MV-4-11 (cell line): ENCODE measurements around the gene ZBTB48.

Experiments used
- DNase-seq: peaks from one replicate; lab custom pipeline; 2025; lab: John Stamatoyannopoulos, UW

Gene ZBTB48

DNA sequence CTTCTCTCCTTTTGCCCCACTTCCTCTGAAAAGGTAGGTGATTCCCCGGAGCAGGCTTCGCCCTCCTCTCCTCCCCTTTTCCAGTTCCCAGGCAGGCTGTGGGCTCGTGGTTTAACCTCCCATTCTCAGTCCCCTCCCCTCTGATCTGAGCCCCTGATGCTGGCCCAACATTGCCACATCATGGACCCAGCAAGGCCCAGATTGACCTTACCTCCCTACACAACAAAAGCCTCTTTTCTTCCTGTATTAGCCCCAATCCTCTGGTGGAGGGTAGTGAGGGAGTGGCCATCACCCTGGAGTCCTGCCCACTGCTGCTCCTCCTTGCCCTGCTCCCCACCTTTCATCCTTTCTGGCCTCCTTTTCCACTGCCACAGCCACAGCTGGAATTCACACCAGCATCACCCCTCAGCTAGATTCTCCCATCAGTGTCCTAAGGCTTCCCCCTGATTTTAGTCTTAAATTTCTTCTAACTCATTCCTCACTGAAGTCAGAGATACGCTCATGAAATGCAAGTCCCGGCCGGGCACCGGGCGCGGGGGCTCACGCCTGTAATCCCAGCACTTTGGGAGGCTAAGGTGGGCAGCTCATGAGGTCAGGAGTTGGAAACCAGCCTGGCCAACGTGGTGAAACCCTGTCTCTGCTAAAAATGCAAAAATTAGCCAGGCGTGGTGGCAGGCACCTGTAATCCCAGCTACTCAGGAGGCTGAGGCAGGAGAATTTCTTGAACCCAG lies 7.0 kb upstream of the ZBTB48 start:
- DNase-seq: no peak

DNA sequence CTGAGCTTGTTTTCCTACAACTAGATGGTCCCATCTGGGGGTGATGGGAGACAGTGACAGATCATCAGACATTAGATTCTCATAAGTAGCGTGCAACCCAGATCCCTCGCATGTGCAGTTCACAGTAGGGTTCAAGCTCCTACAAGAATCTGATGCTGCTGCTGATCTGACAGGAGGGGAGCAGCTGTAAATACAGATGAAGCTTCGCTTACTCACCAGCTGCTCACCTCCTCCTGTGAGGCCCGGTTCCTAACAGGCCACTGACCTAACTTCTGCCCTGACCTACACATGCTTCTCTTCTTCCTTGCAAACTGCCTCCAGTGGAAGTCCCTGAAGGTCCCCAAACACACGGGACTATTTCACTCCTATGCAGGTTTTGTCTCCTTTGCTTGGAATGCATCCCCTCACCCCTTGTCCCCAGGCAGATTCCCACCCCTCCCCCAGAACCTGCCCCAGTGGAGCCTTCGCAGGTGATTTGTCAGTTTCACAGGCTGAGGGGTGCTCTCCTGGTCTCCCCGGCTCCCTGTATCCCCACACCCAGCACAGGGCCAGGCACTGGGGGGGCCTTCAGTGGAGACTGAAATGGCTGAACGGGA lies 5.7 kb upstream of the ZBTB48 start:
- DNase-seq: no peak

DNA sequence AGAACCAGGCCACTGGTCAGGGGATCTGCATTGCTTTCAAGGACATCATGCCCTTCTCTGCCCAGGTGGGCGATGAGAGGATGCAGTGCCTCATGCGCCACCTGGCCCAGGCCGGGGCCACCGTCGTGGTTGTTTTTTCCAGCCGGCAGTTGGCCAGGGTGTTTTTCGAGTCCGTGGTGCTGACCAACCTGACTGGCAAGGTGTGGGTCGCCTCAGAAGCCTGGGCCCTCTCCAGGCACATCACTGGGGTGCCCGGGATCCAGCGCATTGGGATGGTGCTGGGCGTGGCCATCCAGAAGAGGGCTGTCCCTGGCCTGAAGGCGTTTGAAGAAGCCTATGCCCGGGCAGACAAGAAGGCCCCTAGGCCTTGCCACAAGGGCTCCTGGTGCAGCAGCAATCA lies 5.0 kb upstream of the ZBTB48 start:
- no peak for DNase-seq

DNA sequence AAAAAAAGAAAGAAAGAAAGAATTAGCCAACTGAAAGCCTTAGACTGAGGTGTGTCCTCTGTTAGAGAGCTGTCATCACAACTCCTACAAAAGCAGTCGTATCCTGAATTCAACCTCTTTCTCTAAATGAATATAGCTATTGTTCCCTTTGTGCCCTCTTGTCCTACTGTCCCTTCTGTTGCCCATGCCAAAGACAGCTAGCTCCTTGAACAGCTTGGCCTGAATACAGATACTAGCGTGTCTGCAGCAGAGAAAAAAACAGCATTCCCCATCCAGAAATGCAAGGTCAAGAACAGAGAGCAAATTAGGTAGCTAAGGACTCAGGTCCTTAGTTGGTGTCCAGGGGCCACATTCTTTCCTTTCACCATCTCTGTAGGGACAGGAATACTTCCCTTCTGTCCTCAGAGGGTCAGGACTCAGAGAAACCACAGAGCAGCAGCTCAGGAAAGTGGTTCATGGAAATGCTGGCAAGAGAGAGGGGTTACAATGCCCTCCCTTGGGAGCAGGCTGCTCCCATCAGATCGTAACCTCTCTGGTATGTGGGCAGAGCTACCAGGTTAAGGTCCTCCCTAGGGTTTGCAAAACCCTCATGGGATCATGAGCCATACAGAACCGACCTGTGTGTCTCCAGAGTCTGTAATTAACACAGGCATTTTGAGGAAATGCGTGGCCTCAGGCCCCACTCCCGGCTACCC lies 1.8 kb upstream of the ZBTB48 start:
- no peak for DNase-seq

DNA sequence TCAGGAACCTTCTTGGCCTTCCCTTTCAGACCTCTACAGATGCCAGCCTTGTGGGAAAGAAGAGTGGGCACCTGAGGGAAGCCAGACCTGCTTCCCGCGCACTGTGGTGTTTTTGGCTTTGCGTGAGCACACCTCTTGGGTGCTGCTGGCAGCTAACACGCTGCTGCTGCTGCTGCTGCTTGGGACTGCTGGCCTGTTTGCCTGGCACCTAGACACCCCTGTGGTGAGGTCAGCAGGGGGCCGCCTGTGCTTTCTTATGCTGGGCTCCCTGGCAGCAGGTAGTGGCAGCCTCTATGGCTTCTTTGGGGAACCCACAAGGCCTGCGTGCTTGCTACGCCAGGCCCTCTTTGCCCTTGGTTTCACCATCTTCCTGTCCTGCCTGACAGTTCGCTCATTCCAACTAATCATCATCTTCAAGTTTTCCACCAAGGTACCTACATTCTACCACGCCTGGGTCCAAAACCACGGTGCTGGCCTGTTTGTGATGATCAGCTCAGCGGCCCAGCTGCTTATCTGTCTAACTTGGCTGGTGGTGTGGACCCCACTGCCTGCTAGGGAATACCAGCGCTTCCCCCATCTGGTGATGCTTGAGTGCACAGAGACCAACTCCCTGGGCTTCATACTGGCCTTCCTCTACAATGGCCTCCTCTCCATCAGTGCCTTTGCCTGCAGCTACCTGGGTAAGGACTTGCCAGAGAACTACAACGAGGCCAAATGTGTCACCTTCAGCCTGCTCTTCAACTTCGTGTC lies 995 bp upstream of the ZBTB48 start:
- no peak for DNase-seq

DNA sequence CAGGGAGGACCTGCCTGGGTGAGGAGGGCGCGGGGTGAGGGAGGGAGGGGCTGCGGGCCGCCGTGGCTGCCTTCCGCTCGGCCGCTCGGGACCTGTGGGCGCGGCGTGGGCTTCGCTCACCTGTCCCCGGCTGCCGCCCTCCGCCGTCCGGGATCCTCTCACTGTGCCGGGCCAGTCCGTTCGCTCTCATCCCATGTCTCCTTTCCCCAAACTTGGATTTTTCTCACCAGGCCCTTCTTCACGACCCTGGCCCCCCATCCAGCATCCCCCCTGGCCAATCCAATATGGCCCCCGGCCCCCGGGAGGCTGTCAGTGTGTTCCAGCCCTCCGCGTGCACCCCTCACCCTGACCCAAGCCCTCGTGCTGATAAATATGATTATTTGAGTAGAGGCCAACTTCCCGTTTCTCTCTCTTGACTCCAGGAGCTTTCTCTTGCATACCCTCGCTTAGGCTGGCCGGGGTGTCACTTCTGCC lies 362 bp downstream of the ZBTB48 start:
- DNase-seq: peak; percentile 48

DNA sequence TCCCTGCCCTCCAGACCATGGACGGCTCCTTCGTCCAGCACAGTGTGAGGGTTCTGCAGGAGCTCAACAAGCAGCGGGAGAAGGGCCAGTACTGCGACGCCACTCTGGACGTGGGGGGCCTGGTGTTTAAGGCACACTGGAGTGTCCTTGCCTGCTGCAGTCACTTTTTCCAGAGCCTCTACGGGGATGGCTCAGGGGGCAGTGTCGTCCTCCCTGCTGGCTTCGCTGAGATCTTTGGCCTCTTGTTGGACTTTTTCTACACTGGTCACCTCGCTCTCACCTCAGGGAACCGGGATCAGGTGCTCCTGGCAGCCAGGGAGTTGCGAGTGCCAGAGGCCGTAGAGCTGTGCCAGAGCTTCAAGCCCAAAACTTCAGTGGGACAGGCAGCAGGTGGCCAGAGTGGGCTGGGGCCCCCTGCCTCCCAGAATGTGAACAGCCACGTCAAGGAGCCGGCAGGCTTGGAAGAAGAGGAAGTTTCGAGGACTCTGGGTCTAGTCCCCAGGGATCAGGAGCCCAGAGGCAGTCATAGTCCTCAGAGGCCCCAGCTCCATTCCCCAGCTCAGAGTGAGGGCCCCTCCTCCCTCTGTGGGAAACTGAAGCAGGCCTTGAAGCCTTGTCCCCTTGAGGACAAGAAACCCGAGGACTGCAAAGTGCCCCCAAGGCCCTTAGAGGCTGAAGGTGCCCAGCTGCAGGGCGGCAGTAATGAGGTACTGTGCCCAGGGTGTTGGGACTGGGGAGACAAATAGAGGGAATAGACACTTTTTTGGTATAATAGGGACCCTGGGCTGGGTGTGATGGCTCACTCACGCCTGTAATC lies 1.0 kb downstream of the ZBTB48 start:
- DNase-seq: peak; percentile 64

DNA sequence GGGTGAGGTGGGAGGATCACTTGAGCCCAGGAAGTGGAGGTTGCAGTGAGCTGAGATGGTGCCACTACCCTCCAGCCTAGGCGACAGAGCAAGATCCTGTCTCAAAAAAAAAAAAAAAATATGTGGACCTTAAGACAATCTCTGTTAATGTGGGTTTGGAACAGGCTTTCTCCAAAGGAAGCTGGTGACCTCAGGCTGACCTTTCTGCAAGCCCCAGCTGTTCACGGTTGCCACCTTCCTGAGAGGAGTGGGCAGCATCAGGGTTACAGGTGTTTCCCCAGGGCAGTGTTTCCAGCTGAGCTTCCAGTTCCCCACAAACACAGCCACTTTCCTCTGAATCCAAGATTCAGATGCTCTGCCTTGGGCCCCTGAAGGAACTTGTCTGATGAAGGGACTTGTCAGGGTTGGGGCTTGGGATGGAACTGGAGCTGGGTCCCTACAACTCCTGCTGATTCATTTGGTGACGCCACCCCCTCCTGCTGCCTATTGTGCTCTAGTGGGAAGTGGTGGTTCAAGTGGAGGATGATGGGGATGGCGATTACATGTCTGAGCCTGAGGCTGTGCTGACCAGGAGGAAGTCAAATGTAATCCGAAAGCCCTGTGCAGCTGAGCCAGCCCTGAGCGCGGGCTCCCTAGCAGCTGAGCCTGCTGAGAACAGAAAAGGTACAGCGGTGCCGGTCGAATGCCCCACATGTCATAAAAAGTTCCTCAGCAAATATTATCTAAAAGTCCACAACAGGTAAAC lies 1.9 kb downstream of the ZBTB48 start:
- DNase-seq: peak; percentile 88

DNA sequence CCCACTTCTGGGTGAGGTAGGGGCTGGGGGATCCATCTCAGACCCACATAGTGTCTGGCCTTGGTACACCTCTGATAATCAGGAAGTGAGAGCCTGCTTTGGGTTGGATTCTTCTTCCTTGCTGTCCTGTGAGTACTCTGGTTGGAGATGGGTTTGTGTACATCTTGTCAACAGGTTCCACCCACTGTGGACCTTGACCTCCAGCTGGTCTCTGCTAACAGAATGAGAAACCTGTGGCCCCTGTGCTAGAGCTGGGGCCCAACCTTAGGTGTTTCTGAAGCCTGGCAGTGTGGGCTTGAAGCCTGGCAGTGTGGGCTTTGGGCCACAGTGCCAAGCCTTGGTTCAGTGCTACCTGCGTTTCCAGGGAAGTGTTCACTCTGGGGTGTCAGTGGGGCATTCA lies 2.6 kb downstream of the ZBTB48 start:
- DNase-seq: peak; percentile 15

DNA sequence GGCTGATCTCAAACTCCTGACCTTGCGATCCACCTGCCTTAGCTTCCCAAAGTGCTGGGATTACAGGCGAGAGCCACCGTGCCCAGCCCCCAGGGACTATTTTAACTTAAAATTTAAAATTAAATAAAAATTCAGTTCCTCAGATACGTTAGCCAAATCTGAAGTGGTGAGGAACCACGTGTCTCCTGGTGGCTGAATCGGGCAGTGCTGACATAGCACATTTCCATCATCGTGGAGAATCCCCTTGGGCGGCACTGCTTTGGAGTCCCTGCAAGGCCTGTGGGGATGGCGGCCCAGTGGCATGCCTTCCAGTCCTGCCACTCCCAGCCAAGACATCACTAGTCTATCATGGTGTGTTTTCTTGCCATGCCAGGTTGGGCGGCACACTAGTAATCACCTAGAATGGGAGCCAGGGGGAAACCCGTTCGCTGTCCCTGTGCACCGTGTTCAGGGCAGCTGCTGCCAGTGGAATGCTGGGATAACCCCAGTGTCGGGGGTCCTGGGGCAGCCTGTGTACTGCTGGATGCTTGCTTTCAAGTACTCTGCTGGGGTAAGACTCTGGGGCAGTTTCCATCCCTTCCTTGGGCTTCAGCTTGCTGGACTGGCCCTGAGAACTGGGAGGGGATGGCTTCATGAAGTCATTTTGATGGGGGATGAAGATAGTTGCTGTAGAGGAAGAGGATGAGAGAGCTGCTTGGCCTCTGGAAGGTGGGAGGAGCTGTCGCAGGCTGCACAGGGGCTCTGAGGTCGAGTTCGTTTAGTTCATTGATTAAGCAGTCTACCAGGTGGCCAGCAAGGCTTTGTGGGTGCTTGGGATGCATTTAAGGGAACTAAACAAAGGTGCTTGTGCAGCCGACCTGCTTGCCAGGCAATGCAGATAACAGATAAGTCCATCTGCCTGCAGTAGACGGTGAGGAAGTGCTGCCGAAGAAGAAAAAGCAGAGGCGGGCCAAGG lies 4.6 kb downstream of the ZBTB48 start:
- no peak for DNase-seq

DNA sequence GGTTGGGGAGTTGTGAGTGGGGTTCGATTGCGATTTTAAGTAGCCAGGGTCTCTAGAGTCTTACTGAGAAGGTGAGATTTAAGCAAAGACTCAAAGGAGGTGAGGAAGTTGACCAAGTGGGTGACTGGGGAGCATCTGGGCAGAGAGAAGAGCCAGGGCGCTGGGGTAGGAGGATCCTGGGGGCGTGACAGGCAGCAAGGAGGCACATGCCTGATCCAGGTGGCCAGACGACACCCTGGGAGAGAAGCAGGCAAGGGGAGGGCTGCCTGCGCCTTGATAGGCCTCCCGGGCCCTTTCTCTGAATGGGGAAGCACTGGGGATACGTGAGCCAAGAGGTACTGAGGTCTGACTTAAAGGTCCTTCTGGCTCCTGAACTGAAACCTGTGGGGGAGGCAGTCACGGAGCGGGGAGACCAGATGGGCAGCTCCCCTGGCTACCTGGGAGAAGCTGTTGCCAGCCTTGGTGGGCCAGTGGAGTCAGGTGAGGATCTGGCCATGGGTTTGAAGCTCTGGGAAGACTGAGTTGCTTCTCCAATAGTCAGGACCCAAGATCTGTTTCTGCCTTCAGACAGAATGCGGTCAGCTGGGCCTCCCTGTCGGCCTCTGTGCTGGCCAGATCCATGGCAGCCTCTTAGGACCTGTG lies 5.4 kb downstream of the ZBTB48 start:
- DNase-seq: no peak

DNA sequence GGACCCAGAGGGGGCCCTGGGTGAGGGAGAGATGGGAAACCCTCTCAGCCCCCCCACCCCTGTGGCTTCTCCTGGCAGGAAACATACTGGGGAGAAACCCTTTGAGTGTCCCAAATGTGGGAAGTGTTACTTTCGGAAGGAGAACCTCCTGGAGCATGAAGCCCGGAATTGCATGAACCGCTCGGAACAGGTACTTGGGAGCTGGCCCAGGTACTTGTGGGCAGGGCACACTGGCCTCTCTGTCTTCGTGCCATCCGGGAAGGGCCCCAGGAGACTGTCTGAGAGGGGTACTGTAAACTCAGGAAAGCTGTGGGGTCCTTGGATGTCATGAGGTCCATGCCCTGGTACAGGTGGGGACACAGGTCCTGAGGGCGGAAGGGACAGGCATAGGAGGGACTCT lies 6.0 kb downstream of the ZBTB48 start:
- DNase-seq: no peak

DNA sequence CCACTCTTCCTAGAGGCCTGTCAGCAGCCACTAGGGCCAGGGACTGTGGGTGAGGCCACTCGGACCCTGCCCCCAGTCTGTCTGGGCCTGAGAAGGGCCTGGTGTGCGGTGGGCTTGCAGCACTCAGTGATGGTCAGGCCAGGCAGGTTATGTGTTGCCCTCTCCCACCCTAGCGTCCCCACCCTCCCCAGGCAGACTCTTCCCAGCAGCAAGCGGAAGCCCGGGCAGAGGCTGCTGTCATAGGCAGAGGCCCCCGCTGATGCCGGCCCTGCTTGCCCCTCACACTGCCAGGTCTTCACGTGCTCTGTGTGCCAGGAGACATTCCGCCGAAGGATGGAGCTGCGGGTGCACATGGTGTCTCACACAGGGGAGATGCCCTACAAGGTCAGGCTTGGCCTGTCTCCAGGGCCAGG lies 6.6 kb downstream of the ZBTB48 start:
- no peak for DNase-seq

DNA sequence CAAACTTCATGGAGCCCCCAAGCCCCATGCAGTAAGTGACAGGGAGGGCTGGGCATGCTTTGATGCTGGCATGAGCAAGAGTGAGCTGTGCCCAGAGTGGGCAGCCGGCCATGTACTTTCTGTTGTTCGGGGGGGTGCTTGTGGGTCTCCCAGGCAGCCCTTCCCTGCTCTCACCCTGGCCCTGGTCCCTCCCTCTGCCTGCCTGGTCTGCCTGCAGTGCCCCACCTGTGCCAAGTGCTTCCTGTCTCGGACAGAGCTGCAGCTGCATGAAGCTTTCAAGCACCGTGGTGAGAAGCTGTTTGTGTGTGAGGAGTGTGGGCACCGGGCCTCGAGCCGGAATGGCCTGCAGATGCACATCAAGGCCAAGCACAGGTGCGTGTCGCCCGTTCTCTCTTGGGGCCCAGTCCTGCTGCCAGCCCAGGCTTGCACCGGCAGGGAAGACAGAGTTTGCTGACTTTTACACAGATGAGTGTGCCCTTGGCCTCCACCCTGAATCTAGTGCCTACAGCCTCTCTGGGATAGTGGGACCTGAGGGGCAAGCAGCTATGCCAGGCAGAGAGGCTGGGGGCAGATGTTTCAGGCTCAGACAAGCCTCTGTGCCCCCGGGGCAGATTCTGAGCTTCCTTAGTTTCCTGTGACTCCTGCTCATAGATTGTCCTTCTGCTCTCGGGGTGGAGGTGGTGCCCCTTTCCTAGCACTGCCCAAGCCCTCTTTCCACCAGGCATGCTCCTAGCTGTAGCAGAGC lies 7.6 kb downstream of the ZBTB48 start:
- no peak for DNase-seq

DNA sequence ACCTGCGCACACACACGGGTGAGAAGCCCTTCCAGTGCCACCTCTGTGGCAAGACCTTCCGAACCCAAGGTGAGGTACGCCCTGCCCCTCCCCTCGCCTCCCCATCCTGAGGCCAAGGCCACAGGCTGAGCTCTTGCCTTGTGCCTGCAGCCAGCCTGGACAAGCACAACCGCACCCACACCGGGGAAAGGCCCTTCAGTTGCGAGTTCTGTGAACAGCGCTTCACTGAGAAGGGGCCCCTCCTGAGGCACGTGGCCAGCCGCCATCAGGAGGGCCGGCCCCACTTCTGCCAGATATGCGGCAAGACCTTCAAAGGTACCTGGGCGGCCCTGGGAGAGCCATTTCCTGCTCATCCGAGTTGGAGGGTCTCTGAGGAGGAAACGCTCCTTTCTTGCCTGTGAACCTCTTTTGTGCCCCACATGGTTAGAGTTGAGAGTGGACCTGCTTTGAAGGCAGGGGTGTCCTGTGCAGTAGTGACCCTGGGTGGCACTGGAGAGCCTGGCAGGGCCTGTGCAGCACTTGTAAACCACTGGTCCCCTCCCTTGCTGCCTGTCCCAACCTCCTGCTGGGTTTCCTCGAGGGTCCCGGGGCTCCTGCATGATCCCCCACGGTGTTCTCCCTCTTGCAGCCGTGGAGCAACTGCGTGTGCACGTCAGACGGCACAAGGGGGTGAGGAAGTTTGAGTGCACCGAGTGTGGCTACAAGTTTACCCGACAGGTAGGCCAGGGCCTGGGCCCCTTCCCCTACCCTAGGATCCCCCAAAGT lies 8.5 kb downstream of the ZBTB48 start:
- no peak for DNase-seq

DNA sequence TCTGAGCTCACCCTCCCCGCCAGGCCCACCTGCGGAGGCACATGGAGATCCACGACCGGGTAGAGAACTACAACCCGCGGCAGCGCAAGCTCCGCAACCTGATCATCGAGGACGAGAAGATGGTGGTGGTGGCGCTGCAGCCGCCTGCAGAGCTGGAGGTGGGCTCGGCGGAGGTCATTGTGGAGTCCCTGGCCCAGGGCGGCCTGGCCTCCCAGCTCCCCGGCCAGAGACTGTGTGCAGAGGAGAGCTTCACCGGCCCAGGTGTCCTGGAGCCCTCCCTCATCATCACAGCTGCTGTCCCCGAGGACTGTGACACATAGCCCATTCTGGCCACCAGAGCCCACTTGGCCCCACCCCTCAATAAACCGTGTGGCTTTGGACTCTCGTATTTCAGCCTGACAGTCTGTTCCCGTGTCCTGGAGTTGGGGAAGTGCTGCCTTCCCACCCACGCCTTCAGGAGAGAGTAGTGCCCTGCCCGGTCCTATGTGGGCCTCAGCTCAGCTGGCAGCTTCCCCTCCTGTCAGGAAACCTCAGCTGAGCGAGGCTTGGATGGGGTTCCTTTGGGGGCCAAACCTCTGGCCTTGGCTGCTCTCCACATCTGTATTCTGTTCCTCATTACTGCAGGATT lies 9.2 kb downstream of the ZBTB48 start:
- peak; percentile 77 for DNase-seq

DNA sequence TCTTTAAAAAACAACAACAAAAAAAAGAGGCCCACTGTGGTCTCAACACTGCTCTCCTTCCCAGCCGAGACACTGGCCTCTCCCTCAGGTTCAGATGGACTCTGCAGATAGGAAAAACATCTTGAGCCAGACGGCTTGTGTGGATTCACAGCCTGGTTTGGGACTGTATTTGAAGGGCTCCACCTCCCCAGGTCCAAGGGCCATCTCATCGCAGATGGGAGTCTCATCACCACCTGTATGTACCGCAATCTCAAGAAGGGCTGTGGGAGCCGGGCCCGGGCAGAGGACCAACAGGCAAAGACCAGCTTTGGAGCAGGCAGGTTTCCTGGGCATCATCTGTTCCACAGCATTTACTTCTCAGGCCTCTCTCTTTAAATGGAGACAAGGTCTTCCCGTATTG lies 10.3 kb downstream of the ZBTB48 start:
- no peak for DNase-seq
